Panc1 (cell line): Measurements from ENCODE around the gene DNAI2. TPM values are rescaled to one million over a fixed set of nuclear protein-coding genes. Genes with fewer than 3 reads are reported as not detected.

ENCODE experiments used
- ATAC-seq: fragments of 200-7000 bp; cut with Tn5 transposase; 2 replicates; pipeline ENCODE4 v1.9.1; 2020; ENCODE audit warnings: mild to moderate bottlenecking, moderate library complexity
- BruUV-seq: library from RNA; stranded (reverse); fragments of 400-500 nt; replicated peaks from 2 replicates; lab custom pipeline; 2021; lab: Mats Ljungman, UMichigan
- CTCF ChIA-PET: fragments of 300-600 bp; sonication (Branson Sonifier 250); formaldehyde crosslinking; loops from one replicate; lab custom pipeline; 2022; ENCODE audit warnings: antibody characterized with exemption; lab: Charles Lee
- POLR2A ChIA-PET: fragments of 300-600 bp; sonication (Branson Sonifier 250); formaldehyde crosslinking; loops from one replicate; lab custom pipeline; 2022; ENCODE audit warnings: antibody characterized with exemption; lab: Charles Lee
- DNase-seq: peaks from one replicate; pipeline ENCODE4 v3.0.0-alpha.2; 2010; ENCODE audit warnings: low read depth, low spot score
- H3K27ac ChIP-seq: 2 replicates; pipeline ENCODE4 v1.5.1; 2011; ENCODE audit warnings: mild to moderate bottlenecking, low read length, inconsistent platforms
- H3K27me3 ChIP-seq: fragments of 200-500 bp; sonication (Bioruptor generic); 2 replicates; pipeline ENCODE4 v1.6.0; 2014; ENCODE audit warnings: low read length, inconsistent platforms; ENCODE audit not compliant: control insufficient read depth, insufficient read depth
- H3K36me3 ChIP-seq: fragments of 200-500 bp; sonication (Bioruptor generic); 2 replicates; pipeline ENCODE4 v1.5.1; 2014; ENCODE audit warnings: inconsistent platforms, mild to moderate bottlenecking, low read length, moderate library complexity; ENCODE audit not compliant: control insufficient read depth, insufficient read depth
- H3K4me1 ChIP-seq: 2 replicates; pipeline ENCODE4 v1.5.1; 2011; ENCODE audit warnings: inconsistent platforms, mild to moderate bottlenecking, low read length, moderate library complexity; ENCODE audit not compliant: control insufficient read depth, insufficient read depth
- H3K4me3 ChIP-seq, 2 experiments: 2 replicates each; pipeline ENCODE4 v1.5.1; 2011 to 2012; ENCODE audit warnings: low read depth in 2 of 2, low read length in 2 of 2, mild to moderate bottlenecking in 2 of 2, inconsistent platforms in 1 of 2, moderate library complexity in 1 of 2
- H3K9me3 ChIP-seq: fragments of 200-500 bp; sonication (Bioruptor generic); 2 replicates; pipeline ENCODE4 v1.5.1; 2014; ENCODE audit warnings: low read depth, mild to moderate bottlenecking, inconsistent platforms, low read length, moderate library complexity; ENCODE audit not compliant: control insufficient read depth, insufficient read depth
- POLR2AphosphoS5 ChIP-seq: IDR thresholded peaks from 2 replicates; pipeline ENCODE4 v1.6.1; 2012; ENCODE audit warnings: mild to moderate bottlenecking, low read depth, low read length, moderate library complexity
- REST ChIP-seq, 2 experiments: IDR thresholded peaks; 2 replicates each; pipeline ENCODE4 v1.6.1; 2011 to 2012; ENCODE audit warnings: low read depth in 2 of 2, control low read depth in 1 of 2, low read length in 1 of 2, mild to moderate bottlenecking in 1 of 2, moderate library complexity in 1 of 2; ENCODE audit not compliant: insufficient read depth in 1 of 2
- SIN3A ChIP-seq: IDR thresholded peaks from 2 replicates; pipeline ENCODE4 v1.6.1; 2012; ENCODE audit warnings: low read depth, mild to moderate bottlenecking, low read length, moderate library complexity, borderline replicate concordance; ENCODE audit not compliant: insufficient read depth
- TCF7L2 ChIP-seq: IDR thresholded peaks from 2 replicates; pipeline ENCODE4 v1.6.1; 2011; ENCODE audit warnings: mild to moderate bottlenecking, low read depth, low read length, inconsistent platforms
- in situ Hi-C: cut with HindIII; loops from 2 replicates; pipeline ENCODE4 v1.10.0; 2016; ENCODE audit warnings: low sequenced_read_pairs, low pct_unique_long_range_greater_than_20kb
- intact Hi-C: fragments of 100-400 bp; cut with micrococcal nuclease; formaldehyde crosslinking; loops from one replicate; pipeline ENCODE4 v1.10.0; 2022; ENCODE audit not compliant: unreplicated experiment
- total RNA-seq: library from RNA; stranded (reverse); gene quantifications from one replicate; pipeline ENCODE4 v1.2.1, GENCODE V29; 2021; ENCODE audit not compliant: unreplicated experiment
- TF ChIP-seq, protein P1 (sequence below): fragments of 450-650 bp; IDR thresholded peaks from 2 replicates; pipeline ENCODE4 v1.5.1; 2017; ENCODE audit warnings: mild to moderate bottlenecking

The DNAI2 gene
- total RNA-seq, 1 experiment from 2014 or later = not detected

DNA sequence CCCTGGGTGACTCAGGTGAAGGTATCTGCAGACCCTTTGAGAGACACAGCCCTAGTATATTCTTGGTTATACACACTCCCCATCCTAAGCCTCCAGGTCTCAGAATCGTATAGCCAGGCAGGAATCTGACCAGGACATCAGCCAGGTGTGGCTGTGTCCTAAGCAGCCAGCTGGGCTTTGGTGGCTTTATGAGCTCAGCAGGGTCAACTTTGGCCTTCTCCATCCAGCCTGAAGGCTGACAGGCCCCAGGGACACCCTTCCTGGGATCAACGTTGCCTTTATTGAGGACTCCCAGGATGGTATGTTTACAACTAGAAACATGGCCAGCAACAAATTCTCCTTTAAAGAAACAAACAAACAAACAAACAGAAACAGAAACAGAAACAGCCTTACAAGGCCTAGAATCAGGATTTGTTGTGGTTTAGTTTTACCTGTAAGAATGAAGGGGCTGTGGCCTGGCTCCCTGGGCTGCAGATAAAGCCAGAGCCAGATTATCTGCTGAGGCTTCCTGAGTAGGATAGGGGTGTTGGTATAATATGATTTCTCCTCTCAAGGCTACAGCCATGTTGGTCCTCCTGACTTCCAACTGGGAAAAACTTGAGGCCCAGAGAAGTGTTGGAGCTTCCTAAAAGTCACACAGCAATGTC, 60.5 kb downstream of the DNAI2 start:
- BruUV-seq = no TSS peak
- intact Hi-C loops (no loop called here), in situ Hi-C loops (no loop called here)
- POLR2A ChIA-PET = interaction anchor here (0.6 kb wide), 1 partner anchor 119 kb away, joined by 3 read pairs; no protein-coding TSS in a partner anchor
- no peak for TF ChIP-seq REST (IDR thresholded peaks at IDR 0.05; ENCODE audit: insufficient read depth in 1 of 2, low read depth in 2 of 2, low read length in 1 of 2)
- TF ChIP-seq SIN3A = no peak
- TF ChIP-seq, protein P1, sequence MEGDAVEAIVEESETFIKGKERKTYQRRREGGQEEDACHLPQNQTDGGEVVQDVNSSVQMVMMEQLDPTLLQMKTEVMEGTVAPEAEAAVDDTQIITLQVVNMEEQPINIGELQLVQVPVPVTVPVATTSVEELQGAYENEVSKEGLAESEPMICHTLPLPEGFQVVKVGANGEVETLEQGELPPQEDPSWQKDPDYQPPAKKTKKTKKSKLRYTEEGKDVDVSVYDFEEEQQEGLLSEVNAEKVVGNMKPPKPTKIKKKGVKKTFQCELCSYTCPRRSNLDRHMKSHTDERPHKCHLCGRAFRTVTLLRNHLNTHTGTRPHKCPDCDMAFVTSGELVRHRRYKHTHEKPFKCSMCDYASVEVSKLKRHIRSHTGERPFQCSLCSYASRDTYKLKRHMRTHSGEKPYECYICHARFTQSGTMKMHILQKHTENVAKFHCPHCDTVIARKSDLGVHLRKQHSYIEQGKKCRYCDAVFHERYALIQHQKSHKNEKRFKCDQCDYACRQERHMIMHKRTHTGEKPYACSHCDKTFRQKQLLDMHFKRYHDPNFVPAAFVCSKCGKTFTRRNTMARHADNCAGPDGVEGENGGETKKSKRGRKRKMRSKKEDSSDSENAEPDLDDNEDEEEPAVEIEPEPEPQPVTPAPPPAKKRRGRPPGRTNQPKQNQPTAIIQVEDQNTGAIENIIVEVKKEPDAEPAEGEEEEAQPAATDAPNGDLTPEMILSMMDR = no peak
- no peak for TF ChIP-seq POLR2AphosphoS5
- no peak for TF ChIP-seq TCF7L2
- no peaks in the 10 kb centered on the region for H3K36me3 ChIP-seq
- H3K27ac ChIP-seq = no peak overlapping the region
- ATAC-seq = no peak
- DNase-seq = no peak
- H3K27me3 ChIP-seq = no peaks in the 10 kb centered on the region; the same call in 1 of the 2 replicates
- no peak overlapping the region for H3K4me3 ChIP-seq
- CTCF ChIA-PET = interaction anchor here (0.6 kb wide), 1 partner anchor 524 kb away, joined by 4 read pairs; no protein-coding TSS in a partner anchor
- H3K4me1 ChIP-seq = no peaks in the 10 kb centered on the region
- H3K9me3 ChIP-seq = no peaks in the 10 kb centered on the region

GRCh38 chr17:74335529-74336062, 61.6 kb downstream of the DNAI2 start:
- ATAC-seq (no peak), DNase-seq (no peak)
- CTCF ChIA-PET = interaction anchor here (0.7 kb wide), 1 partner anchor 27 kb away, joined by 3 read pairs; no protein-coding TSS in a partner anchor
- H3K27ac ChIP-seq = no peak overlapping the region
- no peaks in the 10 kb centered on the region; the same call in 1 of the 2 replicates for H3K27me3 ChIP-seq
- H3K4me1 ChIP-seq = no peaks in the 10 kb centered on the region
- H3K4me3 ChIP-seq = no peak overlapping the region
- H3K9me3 ChIP-seq = no peaks in the 10 kb centered on the region
- H3K36me3 ChIP-seq = no peaks in the 10 kb centered on the region
- POLR2A ChIA-PET = interaction anchor here (0.6 kb wide), 1 partner anchor 118 kb away, joined by 3 read pairs; no protein-coding TSS in a partner anchor
- TF ChIP-seq SIN3A (no peak), TCF7L2 (no peak), REST (IDR thresholded peaks at IDR 0.05; ENCODE audit: insufficient read depth in 1 of 2, low read depth in 2 of 2, low read length in 1 of 2) (no peak), POLR2AphosphoS5 (no peak)
- TF ChIP-seq, protein P1 = no peak
- intact Hi-C loops (no loop called here), in situ Hi-C loops (no loop called here)
- BruUV-seq = no TSS peak
